ENCODE measurements around the gene IGHMBP2. TPM values are rescaled to one million over a fixed set of nuclear protein-coding genes. Genes with fewer than 3 reads are reported as not detected.

Gene IGHMBP2
- total RNA-seq, 4 donors from 2014 or later = 15.5 to 22.3 (median 18.1) TPM

GRCh38 chr11:68910965-68911364 lies 7.3 kb downstream of the IGHMBP2 start:
- Histone ChIP-seq H3K27ac (no peak overlapping the region), H3K4me1 (peaks cover 0 to 7% of the 10 kb centered on the region in 2 donors), H3K9me3 (no peaks in the 10 kb centered on the region), H3K4me3 (no peak overlapping the region), H3K27me3 (no peaks in the 10 kb centered on the region), H3K36me3 (peaks cover 3 to 82% of the 10 kb centered on the region in 2 donors)
- TF ChIP-seq CTCF (IDR thresholded peaks at IDR 0.05 in 4 of 5, conservative IDR thresholded peaks at IDR 0.05 in 1 of 5) (no peak), POLR2A (IDR thresholded peaks at IDR 0.05) (no peak)
- DNase-seq = no peak
- intact Hi-C loops (cut with DNase I; ENCODE audit: low total_unique reads) = no loop called here
- no peak for ATAC-seq
- in situ Hi-C loops (cut with MboI; ENCODE audit: low sequenced_read_pairs in 4 of 4) = no loop called here

- H3K36me3 ChIP-seq = peaks cover 3 to 89% of the 10 kb centered on the region in 2 donors
- TF ChIP-seq CTCF (IDR thresholded peaks at IDR 0.05 in 4 of 5, conservative IDR thresholded peaks at IDR 0.05 in 1 of 5) = no peak
- no peak for TF ChIP-seq POLR2A (IDR thresholded peaks at IDR 0.05)
- no peaks in the 10 kb centered on the region for H3K27me3 ChIP-seq
- in situ Hi-C loops (cut with MboI; ENCODE audit: low sequenced_read_pairs in 4 of 4) = no loop called here
- ATAC-seq (no peak), DNase-seq (no peak)
- H3K27ac ChIP-seq = no peak overlapping the region
- intact Hi-C loops (cut with DNase I; ENCODE audit: low total_unique reads) = no loop called here
- H3K9me3 ChIP-seq = no peaks in the 10 kb centered on the region
- H3K4me1 ChIP-seq = peaks cover 0 to 7% of the 10 kb centered on the region in 2 donors
- H3K4me3 ChIP-seq = no peak overlapping the region
These were observed 8.0 kb downstream of the IGHMBP2 start for GRCh38 chr11:68911731-68912130.

- H3K4me3 ChIP-seq = no peak overlapping the region
- H3K4me1 ChIP-seq = peaks cover 0 to 7% of the 10 kb centered on the region in 2 donors
- intact Hi-C loops (cut with DNase I; ENCODE audit: low total_unique reads) = no loop called here
- no peak overlapping the region for H3K27ac ChIP-seq
- TF ChIP-seq POLR2A (IDR thresholded peaks at IDR 0.05) (no peak), CTCF (IDR thresholded peaks at IDR 0.05 in 4 of 5, conservative IDR thresholded peaks at IDR 0.05 in 1 of 5) (no peak)
- in situ Hi-C loops (cut with MboI; ENCODE audit: low sequenced_read_pairs in 4 of 4) = no loop called here
- peaks cover 3 to 93% of the 10 kb centered on the region in 2 donors for H3K36me3 ChIP-seq
- DNase-seq = no peak
- H3K9me3 ChIP-seq = no peaks in the 10 kb centered on the region
- ATAC-seq = no peak
- H3K27me3 ChIP-seq = no peaks in the 10 kb centered on the region
These were observed 8.6 kb downstream of the IGHMBP2 start for GRCh38 chr11:68912254-68912653.

GRCh38 chr11:68913188-68913587 lies 9.5 kb downstream of the IGHMBP2 start:
- no peak for TF ChIP-seq CTCF (IDR thresholded peaks at IDR 0.05 in 4 of 5, conservative IDR thresholded peaks at IDR 0.05 in 1 of 5)
- no peak for TF ChIP-seq POLR2A (IDR thresholded peaks at IDR 0.05)
- in situ Hi-C loops (cut with MboI; ENCODE audit: low sequenced_read_pairs in 4 of 4) = no loop called here
- DNase-seq = no peak
- ATAC-seq = no peak
- H3K36me3 ChIP-seq = peaks cover 3 to 95% of the 10 kb centered on the region in 2 donors
- H3K4me1 ChIP-seq = peaks cover 0 to 6% of the 10 kb centered on the region in 2 donors
- H3K27ac ChIP-seq = no peak overlapping the region
- intact Hi-C loops (cut with DNase I; ENCODE audit: low total_unique reads) = no loop called here
- H3K27me3 ChIP-seq = no peaks in the 10 kb centered on the region
- no peaks in the 10 kb centered on the region for H3K9me3 ChIP-seq
- no peak overlapping the region for H3K4me3 ChIP-seq

- in situ Hi-C loops (cut with MboI; ENCODE audit: low sequenced_read_pairs in 4 of 4) (no loop called here), intact Hi-C loops (cut with DNase I; ENCODE audit: low total_unique reads) (no loop called here)
- no peaks in the 10 kb centered on the region for H3K9me3 ChIP-seq
- no peak for TF ChIP-seq POLR2A (IDR thresholded peaks at IDR 0.05)
- no peak for TF ChIP-seq CTCF (IDR thresholded peaks at IDR 0.05 in 4 of 5, conservative IDR thresholded peaks at IDR 0.05 in 1 of 5)
- ATAC-seq (no peak), DNase-seq (no peak)
- H3K27me3 ChIP-seq = no peaks in the 10 kb centered on the region
- no peak overlapping the region for H3K27ac ChIP-seq
- no peaks in the 10 kb centered on the region for H3K4me1 ChIP-seq
- no peak overlapping the region for H3K4me3 ChIP-seq
- peaks cover 3 to 94% of the 10 kb centered on the region in 2 donors for H3K36me3 ChIP-seq
These were observed 11.1 kb downstream of the IGHMBP2 start for GRCh38 chr11:68914761-68915160.

All from gastrocnemius medialis (tissue), 4 donors.